Neural cell (in vitro differentiated cells): ENCODE data around the gene LRMDA. TPM values are rescaled to one million over a fixed set of nuclear protein-coding genes. Genes with fewer than 3 reads are reported as not detected.
"Not testable (repeated sequence)": the region's sequence is repeated elsewhere in the genome, so short reads cannot be mapped to it uniquely, and the experiment has no call there.

ENCODE experiments used
- H2AFZ ChIP-seq: fragments of 200-600, 300-800 bp; sonication (generic), shearing (Covaris generic); 2 replicates; pipeline ENCODE4 v1.6.0; 2014; ENCODE audit warnings: low read depth, mild to moderate bottlenecking, antibody characterized with exemption, low read length, moderate library complexity
- H3F3A ChIP-seq: fragments of 200-600 bp; shearing (Covaris generic); 2 replicates; pipeline ENCODE4 v1.6.1; 2016; ENCODE audit warnings: mild to moderate bottlenecking, moderate library complexity, mixed read lengths, antibody characterized with exemption, low read length; ENCODE audit not compliant: insufficient read depth, poor library complexity, severe bottlenecking
- H3K27ac ChIP-seq: fragments of 200-600, 300-800 bp; sonication (generic), shearing (Covaris generic); 2 replicates; pipeline ENCODE4 v1.5.1; 2014; ENCODE audit warnings: mild to moderate bottlenecking, low read length, moderate library complexity
- H3K27me3 ChIP-seq: fragments of 300-800, 200-600 bp; sonication (generic), shearing (Covaris generic); 2 replicates; pipeline ENCODE4 v1.6.0; 2014; ENCODE audit warnings: mild to moderate bottlenecking, low read depth, low read length, moderate library complexity; ENCODE audit not compliant: insufficient read depth
- H3K36me3 ChIP-seq: fragments of 300-800, 200-600 bp; sonication (generic), shearing (Covaris generic); 2 replicates; pipeline ENCODE4 v1.5.1; 2014; ENCODE audit warnings: mild to moderate bottlenecking, antibody characterized with exemption, low read length, moderate library complexity; ENCODE audit not compliant: insufficient read depth
- H3K4me2 ChIP-seq: fragments of 300-800, 200-600 bp; sonication (generic), shearing (Covaris generic); 2 replicates; pipeline ENCODE4 v1.6.0; 2014; ENCODE audit warnings: mild to moderate bottlenecking, low read length
- H3K4me3 ChIP-seq: fragments of 300-800, 200-600 bp; sonication (generic), shearing (Covaris generic); 2 replicates; pipeline ENCODE4 v1.5.1; 2014; ENCODE audit warnings: mild to moderate bottlenecking, low read length, moderate library complexity
- H3K79me2 ChIP-seq: fragments of 200-600 bp; shearing (Covaris generic); replicated peaks from 2 replicates; pipeline ENCODE4 v1.6.0; 2014; ENCODE audit warnings: mild to moderate bottlenecking, low read length, moderate library complexity; ENCODE audit not compliant: insufficient read depth
- H3K9ac ChIP-seq: fragments of 300-800, 200-600 bp; sonication (generic), shearing (Covaris generic); 2 replicates; pipeline ENCODE4 v1.6.1; 2016; ENCODE audit warnings: mild to moderate bottlenecking, low read length, mixed read lengths
- H3K9me2 ChIP-seq: fragments of 200-600 bp; shearing (Covaris generic); 2 replicates; pipeline ENCODE4 v1.6.1; 2016; ENCODE audit warnings: mild to moderate bottlenecking, low read length, mixed read lengths; ENCODE audit not compliant: insufficient read depth
- H3K9me3 ChIP-seq: fragments of 200-600, 300-800 bp; sonication (generic), shearing (Covaris generic); 2 replicates; pipeline ENCODE4 v1.6.1; 2016; ENCODE audit warnings: mild to moderate bottlenecking, mixed run types, low read length, moderate library complexity, mixed read lengths
- H4K20me1 ChIP-seq: fragments of 200-600 bp; shearing (Covaris generic); 2 replicates; pipeline ENCODE4 v1.6.1; 2016; ENCODE audit warnings: mild to moderate bottlenecking, mixed run types; ENCODE audit not compliant: insufficient read depth
- EP300 ChIP-seq: fragments of 450-650 bp; conservative IDR thresholded peaks from 2 replicates; pipeline ENCODE4 v1.6.1; 2014; ENCODE audit warnings: antibody characterized with exemption, mild to moderate bottlenecking, moderate library complexity; ENCODE audit not compliant: poor library complexity, severe bottlenecking
- EZH2 ChIP-seq: fragments of 200-600, 300-800 bp; shearing (Covaris generic), sonication (generic); IDR thresholded peaks from 2 replicates; pipeline ENCODE4 v1.6.1; 2014; ENCODE audit warnings: antibody characterized with exemption, low read length, borderline replicate concordance, mild to moderate bottlenecking; ENCODE audit not compliant: insufficient read depth, poor library complexity, severe bottlenecking
- MXI1 ChIP-seq: fragments of 450-650 bp; conservative IDR thresholded peaks from 2 replicates; pipeline ENCODE4 v1.6.1; 2014; ENCODE audit warnings: antibody characterized with exemption, mild to moderate bottlenecking; ENCODE audit not compliant: poor library complexity, severe bottlenecking
- POLR2AphosphoS5 ChIP-seq: IDR thresholded peaks from 2 replicates; pipeline ENCODE4 v1.6.1; 2012
- RAD21 ChIP-seq: fragments of 450-650 bp; conservative IDR thresholded peaks from 2 replicates; pipeline ENCODE4 v1.6.1; 2014; ENCODE audit warnings: antibody characterized with exemption, mild to moderate bottlenecking, moderate library complexity
- REST ChIP-seq: IDR thresholded peaks from 2 replicates; pipeline ENCODE4 v1.6.1; 2012; ENCODE audit warnings: borderline replicate concordance
- SMC3 ChIP-seq: fragments of 450-650 bp; conservative IDR thresholded peaks from 2 replicates; pipeline ENCODE4 v1.6.1; 2014; ENCODE audit warnings: antibody characterized with exemption, mild to moderate bottlenecking, moderate library complexity; ENCODE audit not compliant: poor library complexity
- TAF1 ChIP-seq: IDR thresholded peaks from 2 replicates; pipeline ENCODE4 v1.6.1; 2012; ENCODE audit warnings: low read depth
- polyA plus RNA-seq: library from polyadenylated mRNA; depleted of rRNA; stranded (reverse); fragments of >200 nt; gene quantifications from 2 replicates; pipeline ENCODE4 v1.2.3, GENCODE V29; 2014
- TF ChIP-seq, protein P1 (sequence below): fragments of 450-650 bp; IDR thresholded peaks from 2 replicates; pipeline ENCODE4 v1.5.1; 2014; ENCODE audit warnings: antibody characterized with exemption, mild to moderate bottlenecking, moderate library complexity; ENCODE audit not compliant: poor library complexity, severe bottlenecking

LRMDA gene
- polyA plus RNA-seq, 1 donor from 2014 or later = 5.6 TPM

- Histone ChIP-seq H3K79me2 (no peaks in the 10 kb centered on the region), H4K20me1 (no peaks in the 10 kb centered on the region), H2AFZ (no peak overlapping the region), H3K4me3 (no peak overlapping the region), H3K9me3 (peaks cover 3% of the 10 kb centered on the region), H3K9ac (no peak overlapping the region), H3K9me2 (no peaks in the 10 kb centered on the region), H3K36me3 (no peaks in the 10 kb centered on the region), H3K27me3 (no peaks in the 10 kb centered on the region), H3F3A (no peaks in the 10 kb centered on the region), H3K4me2 (no peak overlapping the region), H3K27ac (no peak overlapping the region)
- TF ChIP-seq MXI1 (no peak), POLR2AphosphoS5 (no peak), TAF1 (no peak)
Measured at GRCh38 chr10:75514830-75515229, 83.4 kb downstream of the LRMDA start.

DNA sequence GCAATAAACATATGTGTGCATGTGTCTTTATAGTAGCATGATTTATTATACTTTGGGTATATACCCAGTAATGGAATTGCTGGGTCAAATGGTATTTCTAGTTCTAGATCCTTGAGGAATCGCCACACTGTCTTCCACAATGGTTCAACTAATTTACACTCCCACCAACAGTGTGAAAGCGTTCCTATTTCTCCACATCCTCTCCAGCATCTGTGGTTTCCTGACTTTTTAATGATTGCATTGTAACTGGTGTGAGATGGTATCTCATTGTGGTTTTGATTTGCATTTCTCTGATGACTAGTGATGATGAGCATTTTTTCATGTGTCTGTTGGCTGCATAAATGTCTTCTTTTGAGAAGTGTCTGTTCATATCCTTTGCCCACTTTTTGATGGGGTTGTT is 84.7 kb downstream of the LRMDA start:
- not testable (repeated sequence) for H3F3A ChIP-seq, H3K9me3 ChIP-seq, H3K27me3 ChIP-seq, H3K4me3 ChIP-seq, H4K20me1 ChIP-seq, H3K79me2 ChIP-seq, H3K9ac ChIP-seq, H3K27ac ChIP-seq, H2AFZ ChIP-seq, H3K4me2 ChIP-seq, H3K9me2 ChIP-seq, H3K36me3 ChIP-seq

DNA sequence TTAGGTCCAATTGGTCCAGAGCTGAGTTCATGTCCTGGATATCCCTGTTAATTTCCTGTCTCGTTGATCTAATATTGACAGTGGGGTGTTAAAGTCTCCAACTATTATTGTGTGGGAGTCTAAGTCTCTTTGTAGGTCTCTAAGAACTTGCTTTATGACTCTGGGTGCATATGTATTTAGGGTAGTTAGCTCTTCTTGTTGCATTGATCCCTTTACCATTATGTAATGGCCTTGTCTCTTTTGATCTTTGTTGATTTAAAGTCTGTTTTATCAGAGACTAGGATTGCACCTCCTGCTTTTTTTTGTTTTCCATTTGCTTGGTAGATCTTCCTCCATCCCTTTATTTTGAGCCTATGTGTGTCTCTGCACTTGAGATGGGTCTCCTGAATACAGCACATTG is 87.8 kb downstream of the LRMDA start:
- H3K27ac ChIP-seq, H3K4me2 ChIP-seq, H3K36me3 ChIP-seq, H2AFZ ChIP-seq, H3K9me3 ChIP-seq, H3K27me3 ChIP-seq, H3F3A ChIP-seq, H3K9me2 ChIP-seq, H3K79me2 ChIP-seq, H4K20me1 ChIP-seq, H3K4me3 ChIP-seq, H3K9ac ChIP-seq: not testable (repeated sequence)

GRCh38 chr10:75521194-75521829 is 89.9 kb downstream of the LRMDA start:
- not testable (repeated sequence) for H3K27ac ChIP-seq, H3K9ac ChIP-seq, H3K9me2 ChIP-seq, H2AFZ ChIP-seq, H3K79me2 ChIP-seq, H3K36me3 ChIP-seq, H4K20me1 ChIP-seq, H3F3A ChIP-seq, H3K27me3 ChIP-seq, H3K4me3 ChIP-seq, H3K4me2 ChIP-seq, H3K9me3 ChIP-seq

DNA sequence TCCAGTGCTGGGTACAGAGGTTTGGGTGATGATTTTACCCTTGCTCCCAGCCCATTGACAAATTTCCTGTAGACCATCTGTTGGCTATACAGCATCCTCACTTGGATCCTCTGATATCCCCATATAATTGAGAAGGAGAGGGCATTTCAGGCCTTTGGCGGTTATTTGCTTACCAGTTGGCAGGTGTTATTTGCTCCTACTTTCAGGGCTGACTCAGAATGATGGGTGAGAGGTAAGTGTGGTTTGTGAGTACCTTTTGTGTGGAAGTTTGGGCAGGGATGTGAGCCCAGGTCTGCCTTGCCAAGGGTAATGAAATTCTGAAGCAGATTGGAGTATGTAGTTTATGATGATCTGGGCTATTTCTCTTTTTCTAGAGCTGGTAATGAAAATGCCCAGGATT is 93.6 kb downstream of the LRMDA start:
- Histone ChIP-seq H3K9ac (no peak overlapping the region), H3K4me2 (no peak overlapping the region), H3K36me3 (no peaks in the 10 kb centered on the region), H3K27ac (no peak overlapping the region), H2AFZ (no peak overlapping the region), H3K9me2 (no peaks in the 10 kb centered on the region), H3K9me3 (peaks cover 3% of the 10 kb centered on the region), H3F3A (no peaks in the 10 kb centered on the region), H3K4me3 (no peak overlapping the region), H3K79me2 (no peaks in the 10 kb centered on the region), H3K27me3 (no peaks in the 10 kb centered on the region), H4K20me1 (no peaks in the 10 kb centered on the region)
- no peak for TF ChIP-seq POLR2AphosphoS5
- TF ChIP-seq RAD21 = no peak
- TF ChIP-seq, protein P1, sequence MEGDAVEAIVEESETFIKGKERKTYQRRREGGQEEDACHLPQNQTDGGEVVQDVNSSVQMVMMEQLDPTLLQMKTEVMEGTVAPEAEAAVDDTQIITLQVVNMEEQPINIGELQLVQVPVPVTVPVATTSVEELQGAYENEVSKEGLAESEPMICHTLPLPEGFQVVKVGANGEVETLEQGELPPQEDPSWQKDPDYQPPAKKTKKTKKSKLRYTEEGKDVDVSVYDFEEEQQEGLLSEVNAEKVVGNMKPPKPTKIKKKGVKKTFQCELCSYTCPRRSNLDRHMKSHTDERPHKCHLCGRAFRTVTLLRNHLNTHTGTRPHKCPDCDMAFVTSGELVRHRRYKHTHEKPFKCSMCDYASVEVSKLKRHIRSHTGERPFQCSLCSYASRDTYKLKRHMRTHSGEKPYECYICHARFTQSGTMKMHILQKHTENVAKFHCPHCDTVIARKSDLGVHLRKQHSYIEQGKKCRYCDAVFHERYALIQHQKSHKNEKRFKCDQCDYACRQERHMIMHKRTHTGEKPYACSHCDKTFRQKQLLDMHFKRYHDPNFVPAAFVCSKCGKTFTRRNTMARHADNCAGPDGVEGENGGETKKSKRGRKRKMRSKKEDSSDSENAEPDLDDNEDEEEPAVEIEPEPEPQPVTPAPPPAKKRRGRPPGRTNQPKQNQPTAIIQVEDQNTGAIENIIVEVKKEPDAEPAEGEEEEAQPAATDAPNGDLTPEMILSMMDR = no peak
- no peak for TF ChIP-seq REST
- TF ChIP-seq EP300 = no peak
- no peak for TF ChIP-seq EZH2
- TF ChIP-seq MXI1 = no peak
- no peak for TF ChIP-seq SMC3
- TF ChIP-seq TAF1 = no peak
